ENCODE measurements around the gene C9orf43.
A peak's percentile ranks its signal among the peaks of the same experiment; 100 is the strongest.

The C9orf43 gene

GRCh38 chr9:113465599-113466140 is 55.1 kb downstream of the C9orf43 start:
- H3K4me3 ChIP-seq (ENCODE audit: low read length), result no peak overlapping the region
- H3K27ac ChIP-seq (ENCODE audit: low read depth, low read length), result peak overlapping the region; percentile 50

GRCh38 chr9:113467183-113467582 is 56.6 kb downstream of the C9orf43 start:
- H3K4me3 ChIP-seq (ENCODE audit: low read length), result no peak overlapping the region
- peaks cover 3% of the 10 kb centered on the region for H3K4me1 ChIP-seq (ENCODE audit: control insufficient read depth, insufficient read depth, low read length)
- no peaks in the 10 kb centered on the region for H3K27me3 ChIP-seq (ENCODE audit: control insufficient read depth, insufficient read depth, low read length)
- no peak overlapping the region for H3K9ac ChIP-seq (ENCODE audit: low read length)
- H3K36me3 ChIP-seq (ENCODE audit: control insufficient read depth, insufficient read depth, low read length), result no peaks in the 10 kb centered on the region
- H3K27ac ChIP-seq (ENCODE audit: low read depth, low read length), result no peak overlapping the region

More at GRCh38 chr9:113465599-113466140, 55.1 kb downstream of the C9orf43 start:
- H3K4me1 ChIP-seq (ENCODE audit: control insufficient read depth, insufficient read depth, low read length), result peaks cover 3% of the 10 kb centered on the region
- no peak overlapping the region for H3K9ac ChIP-seq (ENCODE audit: low read length)
- no peaks in the 10 kb centered on the region for H3K27me3 ChIP-seq (ENCODE audit: control insufficient read depth, insufficient read depth, low read length)
- H3K36me3 ChIP-seq (ENCODE audit: control insufficient read depth, insufficient read depth, low read length), result no peaks in the 10 kb centered on the region

GRCh38 chr9:113468716-113469448 is 58.3 kb downstream of the C9orf43 start:
- Histone ChIP-seq H3K9ac (ENCODE audit: low read length) (no peak overlapping the region), H3K4me3 (ENCODE audit: low read length) (no peak overlapping the region), H3K36me3 (ENCODE audit: control insufficient read depth, insufficient read depth, low read length) (no peaks in the 10 kb centered on the region), H3K27me3 (ENCODE audit: control insufficient read depth, insufficient read depth, low read length) (no peaks in the 10 kb centered on the region), H3K4me1 (ENCODE audit: control insufficient read depth, insufficient read depth, low read length) (peaks cover 6% of the 10 kb centered on the region), H3K27ac (ENCODE audit: low read depth, low read length) (peak overlapping the region; percentile 11)

- H3K36me3 ChIP-seq (ENCODE audit: control insufficient read depth, insufficient read depth, low read length), result no peaks in the 10 kb centered on the region
- H3K27me3 ChIP-seq (ENCODE audit: control insufficient read depth, insufficient read depth, low read length), result no peaks in the 10 kb centered on the region
- no peak overlapping the region for H3K9ac ChIP-seq (ENCODE audit: low read length)
- H3K4me3 ChIP-seq (ENCODE audit: low read length), result no peak overlapping the region
- peaks cover 14% of the 10 kb centered on the region for H3K4me1 ChIP-seq (ENCODE audit: control insufficient read depth, insufficient read depth, low read length)
- no peak overlapping the region for H3K27ac ChIP-seq (ENCODE audit: low read depth, low read length)
Measured at GRCh38 chr9:113471143-113471542, 60.6 kb downstream of the C9orf43 start.

GRCh38 chr9:113471566-113471965 is 61.0 kb downstream of the C9orf43 start:
- no peak overlapping the region for H3K27ac ChIP-seq (ENCODE audit: low read depth, low read length)
- H3K27me3 ChIP-seq (ENCODE audit: control insufficient read depth, insufficient read depth, low read length), result no peaks in the 10 kb centered on the region
- no peaks in the 10 kb centered on the region for H3K36me3 ChIP-seq (ENCODE audit: control insufficient read depth, insufficient read depth, low read length)
- no peak overlapping the region for H3K9ac ChIP-seq (ENCODE audit: low read length)
- peaks cover 14% of the 10 kb centered on the region for H3K4me1 ChIP-seq (ENCODE audit: control insufficient read depth, insufficient read depth, low read length)
- no peak overlapping the region for H3K4me3 ChIP-seq (ENCODE audit: low read length)

GRCh38 chr9:113472199-113472598 is 61.7 kb downstream of the C9orf43 start:
- H3K36me3 ChIP-seq (ENCODE audit: control insufficient read depth, insufficient read depth, low read length), result no peaks in the 10 kb centered on the region
- H3K27ac ChIP-seq (ENCODE audit: low read depth, low read length), result no peak overlapping the region
- peaks cover 14% of the 10 kb centered on the region for H3K4me1 ChIP-seq (ENCODE audit: control insufficient read depth, insufficient read depth, low read length)
- H3K27me3 ChIP-seq (ENCODE audit: control insufficient read depth, insufficient read depth, low read length), result no peaks in the 10 kb centered on the region
- H3K9ac ChIP-seq (ENCODE audit: low read length), result no peak overlapping the region
- no peak overlapping the region for H3K4me3 ChIP-seq (ENCODE audit: low read length)

GRCh38 chr9:113474360-113475028 is 63.9 kb downstream of the C9orf43 start:
- no peak overlapping the region for H3K9ac ChIP-seq (ENCODE audit: low read length)
- peaks cover 14% of the 10 kb centered on the region for H3K4me1 ChIP-seq (ENCODE audit: control insufficient read depth, insufficient read depth, low read length)
- H3K27ac ChIP-seq (ENCODE audit: low read depth, low read length), result peak overlapping the region; percentile 68
- H3K27me3 ChIP-seq (ENCODE audit: control insufficient read depth, insufficient read depth, low read length), result no peaks in the 10 kb centered on the region
- no peak overlapping the region for H3K4me3 ChIP-seq (ENCODE audit: low read length)
- H3K36me3 ChIP-seq (ENCODE audit: control insufficient read depth, insufficient read depth, low read length), result no peaks in the 10 kb centered on the region

GRCh38 chr9:113475031-113475430 is 64.5 kb downstream of the C9orf43 start:
- Histone ChIP-seq H3K4me1 (ENCODE audit: control insufficient read depth, insufficient read depth, low read length) (peaks cover 14% of the 10 kb centered on the region), H3K4me3 (ENCODE audit: low read length) (no peak overlapping the region), H3K27ac (ENCODE audit: low read depth, low read length) (peak overlapping the region; percentile 68), H3K36me3 (ENCODE audit: control insufficient read depth, insufficient read depth, low read length) (no peaks in the 10 kb centered on the region), H3K9ac (ENCODE audit: low read length) (no peak overlapping the region), H3K27me3 (ENCODE audit: control insufficient read depth, insufficient read depth, low read length) (no peaks in the 10 kb centered on the region)

GRCh38 chr9:113475992-113476391 is 65.4 kb downstream of the C9orf43 start:
- H3K4me1 ChIP-seq (ENCODE audit: control insufficient read depth, insufficient read depth, low read length), result peaks cover 14% of the 10 kb centered on the region
- H3K27me3 ChIP-seq (ENCODE audit: control insufficient read depth, insufficient read depth, low read length), result no peaks in the 10 kb centered on the region
- no peak overlapping the region for H3K4me3 ChIP-seq (ENCODE audit: low read length)
- no peaks in the 10 kb centered on the region for H3K36me3 ChIP-seq (ENCODE audit: control insufficient read depth, insufficient read depth, low read length)
- no peak overlapping the region for H3K27ac ChIP-seq (ENCODE audit: low read depth, low read length)
- no peak overlapping the region for H3K9ac ChIP-seq (ENCODE audit: low read length)

- Histone ChIP-seq H3K9ac (ENCODE audit: low read length) (no peak overlapping the region), H3K36me3 (ENCODE audit: control insufficient read depth, insufficient read depth, low read length) (no peaks in the 10 kb centered on the region), H3K27me3 (ENCODE audit: control insufficient read depth, insufficient read depth, low read length) (no peaks in the 10 kb centered on the region), H3K27ac (ENCODE audit: low read depth, low read length) (no peak overlapping the region), H3K4me1 (ENCODE audit: control insufficient read depth, insufficient read depth, low read length) (peaks cover 14% of the 10 kb centered on the region), H3K4me3 (ENCODE audit: low read length) (no peak overlapping the region)
Measured at GRCh38 chr9:113476511-113476916, 66.0 kb downstream of the C9orf43 start.

- Histone ChIP-seq H3K4me1 (ENCODE audit: control insufficient read depth, insufficient read depth, low read length) (peaks cover 14% of the 10 kb centered on the region), H3K36me3 (ENCODE audit: control insufficient read depth, insufficient read depth, low read length) (no peaks in the 10 kb centered on the region), H3K4me3 (ENCODE audit: low read length) (no peak overlapping the region), H3K27me3 (ENCODE audit: control insufficient read depth, insufficient read depth, low read length) (no peaks in the 10 kb centered on the region), H3K9ac (ENCODE audit: low read length) (no peak overlapping the region), H3K27ac (ENCODE audit: low read depth, low read length) (no peak overlapping the region)
Measured at GRCh38 chr9:113477058-113477457, 66.5 kb downstream of the C9orf43 start.

GRCh38 chr9:113477661-113478060 is 67.1 kb downstream of the C9orf43 start:
- Histone ChIP-seq H3K36me3 (ENCODE audit: control insufficient read depth, insufficient read depth, low read length) (no peaks in the 10 kb centered on the region), H3K27me3 (ENCODE audit: control insufficient read depth, insufficient read depth, low read length) (no peaks in the 10 kb centered on the region), H3K4me1 (ENCODE audit: control insufficient read depth, insufficient read depth, low read length) (peaks cover 14% of the 10 kb centered on the region), H3K9ac (ENCODE audit: low read length) (no peak overlapping the region), H3K27ac (ENCODE audit: low read depth, low read length) (no peak overlapping the region), H3K4me3 (ENCODE audit: low read length) (no peak overlapping the region)

Measured in rectal smooth muscle tissue (tissue), 1 donor.